GM12892 (cell line): ENCODE results near the gene GREB1.

Experiments
- POLR2A ChIP-seq: IDR thresholded peaks from 2 replicates; pipeline ENCODE4 v1.6.1; 2011; ENCODE audit warnings: low read depth, low read length, control low read depth
- POLR2AphosphoS5 ChIP-seq: IDR thresholded peaks from 2 replicates; pipeline ENCODE4 v1.6.1; 2011; ENCODE audit warnings: low read depth, low read length, control low read depth
- TAF1 ChIP-seq: IDR thresholded peaks from 2 replicates; pipeline ENCODE4 v1.6.1; 2011; ENCODE audit warnings: low read depth, mild to moderate bottlenecking, control low read depth, low read length, borderline replicate concordance

- TF ChIP-seq TAF1 (no peak), POLR2A (no peak), POLR2AphosphoS5 (no peak)
Observed at GRCh38 chr2:11631462-11631861, 97.6 kb downstream of the GREB1 start.
